ENCODE results near the gene ZNF333. TPM values are rescaled to one million over a fixed set of nuclear protein-coding genes. Genes with fewer than 3 reads are reported as not detected.

The ZNF333 gene
- 10 to 100 TPM; 57.1 to 59.0 TPM for total RNA-seq

GRCh38 chr19:14689598-14690503 lies at the start of gene ZNF333:
Gene ZNF333, plus strand, starts transcription at chr19:14690048. Its CDS starts 3,444 bp downstream, at chr19:14693492.
- Histone ChIP-seq H3K36me3 (peaks cover 8% of the 10 kb centered on the region), H3K4me3 (peak within 1 kb of the TSS; percentile 95), H3K27me3 (replicated peaks; ENCODE audit: insufficient read depth) (no peaks in the 10 kb centered on the region), H3K4me1 (ENCODE audit: control insufficient read depth in 1 of 2, low read depth in 2 of 2) (peaks cover 5 to 9% of the 10 kb centered on the region in 2 donors), H3K9me3 (no peaks in the 10 kb centered on the region), H3K27ac (peak within 1 kb of the TSS; percentile 94)
- peak; percentile 97 for DNase-seq (ENCODE audit: low spot score)
- peak; percentile 97 for ATAC-seq (ENCODE audit: insufficient number of reproducible peaks, low FRiP score, low read depth)
- TF ChIP-seq CTCF (IDR thresholded peaks at IDR 0.05) = no peak

GRCh38 chr19:14648506-14648905 lies 41.3 kb upstream of the ZNF333 start:
- Histone ChIP-seq H3K9me3 (no peaks in the 10 kb centered on the region), H3K4me3 (no peak overlapping the region), H3K27ac (no peak overlapping the region), H3K4me1 (ENCODE audit: control insufficient read depth in 1 of 2, low read depth in 2 of 2) (no peaks in the 10 kb centered on the region), H3K36me3 (no peaks in the 10 kb centered on the region), H3K27me3 (replicated peaks; ENCODE audit: insufficient read depth) (no peaks in the 10 kb centered on the region)
- no peak for ATAC-seq (ENCODE audit: insufficient number of reproducible peaks, low FRiP score, low read depth)
- no peak for DNase-seq (ENCODE audit: low spot score)
- no peak for TF ChIP-seq CTCF (IDR thresholded peaks at IDR 0.05)

- Histone ChIP-seq H3K27ac (no peak overlapping the region), H3K4me3 (no peak overlapping the region), H3K4me1 (ENCODE audit: control insufficient read depth in 1 of 2, low read depth in 2 of 2) (no peaks in the 10 kb centered on the region), H3K27me3 (replicated peaks; ENCODE audit: insufficient read depth) (no peaks in the 10 kb centered on the region), H3K9me3 (no peaks in the 10 kb centered on the region), H3K36me3 (no peaks in the 10 kb centered on the region)
- TF ChIP-seq CTCF (IDR thresholded peaks at IDR 0.05) = no peak
- ATAC-seq (ENCODE audit: insufficient number of reproducible peaks, low FRiP score, low read depth) = no peak
- no peak for DNase-seq (ENCODE audit: low spot score)
Measured at GRCh38 chr19:14649020-14649419, 40.8 kb upstream of the ZNF333 start.

- no peaks in the 10 kb centered on the region for H3K4me1 ChIP-seq (ENCODE audit: control insufficient read depth in 1 of 2, low read depth in 2 of 2)
- TF ChIP-seq CTCF (IDR thresholded peaks at IDR 0.05) = no peak
- no peak overlapping the region for H3K27ac ChIP-seq
- DNase-seq (ENCODE audit: low spot score) = no peak
- no peak overlapping the region for H3K4me3 ChIP-seq
- no peak for ATAC-seq (ENCODE audit: insufficient number of reproducible peaks, low FRiP score, low read depth)
- H3K27me3 ChIP-seq (replicated peaks; ENCODE audit: insufficient read depth) = no peaks in the 10 kb centered on the region
- no peaks in the 10 kb centered on the region for H3K36me3 ChIP-seq
- H3K9me3 ChIP-seq = no peaks in the 10 kb centered on the region
Measured at GRCh38 chr19:14650161-14650560, 39.7 kb upstream of the ZNF333 start.

GRCh38 chr19:14654786-14655560 lies 34.9 kb upstream of the ZNF333 start:
- DNase-seq (ENCODE audit: low spot score) = no peak

More at GRCh38 chr19:14654786-14655560, 34.9 kb upstream of the ZNF333 start:
- Histone ChIP-seq H3K27ac (no peak overlapping the region), H3K4me1 (ENCODE audit: control insufficient read depth in 1 of 2, low read depth in 2 of 2) (no peaks in the 10 kb centered on the region), H3K4me3 (no peak overlapping the region), H3K36me3 (no peaks in the 10 kb centered on the region), H3K9me3 (no peaks in the 10 kb centered on the region), H3K27me3 (replicated peaks; ENCODE audit: insufficient read depth) (no peaks in the 10 kb centered on the region)
- no peak for ATAC-seq (ENCODE audit: insufficient number of reproducible peaks, low FRiP score, low read depth)
- no peak for TF ChIP-seq CTCF (IDR thresholded peaks at IDR 0.05)

All from thoracic aorta (tissue), 2 donors.